WTC11 (cell line): Measurements from ENCODE around the gene FANCM.

Source experiments
- CTCF ChIP-seq: fragments of 200-600 bp; IDR thresholded peaks from 2 replicates; pipeline ENCODE4 v1.8.0; 2022; ENCODE audit warnings: antibody characterized with exemption
- FOXP1 ChIP-seq: sonication (generic); formaldehyde crosslinking; IDR thresholded peaks from 2 replicates; pipeline ENCODE4 v1.8.0; 2022; ENCODE audit warnings: missing genetic modification reagents, mild to moderate bottlenecking, moderate library complexity, borderline replicate concordance
- KAT7 ChIP-seq: sonication (generic); formaldehyde crosslinking; IDR thresholded peaks from 2 replicates; pipeline ENCODE4 v1.8.1; 2023; ENCODE audit warnings: missing genetic modification reagents, mild to moderate bottlenecking, borderline replicate concordance
- NFATC4 ChIP-seq: fragments of 250-450 bp; sonication (Bioruptor Pico); IDR thresholded peaks from 2 replicates; pipeline ENCODE4 v1.9.0; 2021; ENCODE audit warnings: mild to moderate bottlenecking
- TEAD1 ChIP-seq: sonication (generic); formaldehyde crosslinking; IDR thresholded peaks from 2 replicates; pipeline ENCODE4 v1.8.0; 2022; ENCODE audit warnings: mild to moderate bottlenecking, missing genetic modification reagents

GRCh38 chr14:45199230-45199629, 63.5 kb downstream of the FANCM start:
- TF ChIP-seq CTCF: no peak
- TF ChIP-seq NFATC4 (CRISPR knock-in tag): no peak
- no peak for TF ChIP-seq FOXP1 (CRISPR knock-in tag)
- TF ChIP-seq KAT7 (CRISPR knock-in tag): no peak
- no peak for TF ChIP-seq TEAD1 (CRISPR knock-in tag)
